ENCODE data around the gene NUP210.

DNA sequence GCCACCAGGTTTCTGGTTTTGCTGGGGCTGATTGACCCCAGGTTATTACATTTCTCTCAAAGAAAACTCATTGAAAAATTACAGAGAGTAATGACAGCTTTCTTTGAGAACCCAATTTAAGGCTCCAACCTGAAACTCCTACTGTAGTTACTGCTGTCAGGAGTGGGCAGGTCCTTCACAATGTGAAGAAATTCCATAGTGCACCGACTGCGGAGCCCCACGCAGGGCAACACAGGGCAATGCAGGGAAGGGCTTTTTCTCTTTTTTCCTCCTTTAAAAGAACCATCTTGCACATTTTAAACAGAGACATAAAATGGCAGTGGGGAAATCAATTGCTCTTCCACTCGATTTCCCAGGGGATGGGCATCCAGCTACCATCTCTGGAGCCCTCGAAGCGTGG lies 74.3 kb downstream of the NUP210 start:
- TF ChIP-seq NFRKB (IDR thresholded peaks at IDR 0.05) (no peak), FOXK2 (IDR thresholded peaks at IDR 0.05) (no peak), BHLHE40 (IDR thresholded peaks at IDR 0.05; ENCODE audit: borderline replicate concordance) (no peak), SP1 (IDR thresholded peaks at IDR 0.05) (no peak), FOXM1 (IDR thresholded peaks at IDR 0.05; ENCODE audit: borderline replicate concordance) (no peak), LEF1 (IDR thresholded peaks at IDR 0.05; ENCODE audit: borderline replicate concordance) (no peak), ELF4 (IDR thresholded peaks at IDR 0.05) (no peak), SUZ12 (IDR thresholded peaks at IDR 0.05) (no peak)
- TF ChIP-seq, protein P1, sequence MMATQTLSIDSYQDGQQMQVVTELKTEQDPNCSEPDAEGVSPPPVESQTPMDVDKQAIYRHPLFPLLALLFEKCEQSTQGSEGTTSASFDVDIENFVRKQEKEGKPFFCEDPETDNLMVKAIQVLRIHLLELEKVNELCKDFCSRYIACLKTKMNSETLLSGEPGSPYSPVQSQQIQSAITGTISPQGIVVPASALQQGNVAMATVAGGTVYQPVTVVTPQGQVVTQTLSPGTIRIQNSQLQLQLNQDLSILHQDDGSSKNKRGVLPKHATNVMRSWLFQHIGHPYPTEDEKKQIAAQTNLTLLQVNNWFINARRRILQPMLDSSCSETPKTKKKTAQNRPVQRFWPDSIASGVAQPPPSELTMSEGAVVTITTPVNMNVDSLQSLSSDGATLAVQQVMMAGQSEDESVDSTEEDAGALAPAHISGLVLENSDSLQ (IDR thresholded peaks at IDR 0.05), result no peak

All from HEK293T (cell line).